NB4 (cell line): Measurements from ENCODE around the gene PLEKHD1.

Experiments used
- DNase-seq: peaks from one replicate; pipeline ENCODE4 v3.0.0; 2010; ENCODE audit warnings: low read depth
- H3K4me3 ChIP-seq: one replicate; pipeline ENCODE4 v1.5.1; 2011; ENCODE audit warnings: mild to moderate bottlenecking, low read depth, low read length, moderate library complexity
- MAX ChIP-seq: IDR thresholded peaks from 2 replicates; pipeline ENCODE4 v1.6.1; 2011; ENCODE audit warnings: low read depth, low read length
- MYC ChIP-seq: IDR thresholded peaks from 2 replicates; pipeline ENCODE4 v1.6.1; 2011; ENCODE audit warnings: low read depth, low read length
- POLR2A ChIP-seq: IDR thresholded peaks from 2 replicates; pipeline ENCODE4 v1.6.1; 2011; ENCODE audit warnings: mild to moderate bottlenecking; ENCODE audit not compliant: insufficient read length; ENCODE audit errors: extremely low read depth
- TF ChIP-seq, protein P1 (sequence below): IDR thresholded peaks from one replicate; pipeline ENCODE4 v1.5.1; 2012; ENCODE audit warnings: low read depth, low read length

The PLEKHD1 gene

DNA sequence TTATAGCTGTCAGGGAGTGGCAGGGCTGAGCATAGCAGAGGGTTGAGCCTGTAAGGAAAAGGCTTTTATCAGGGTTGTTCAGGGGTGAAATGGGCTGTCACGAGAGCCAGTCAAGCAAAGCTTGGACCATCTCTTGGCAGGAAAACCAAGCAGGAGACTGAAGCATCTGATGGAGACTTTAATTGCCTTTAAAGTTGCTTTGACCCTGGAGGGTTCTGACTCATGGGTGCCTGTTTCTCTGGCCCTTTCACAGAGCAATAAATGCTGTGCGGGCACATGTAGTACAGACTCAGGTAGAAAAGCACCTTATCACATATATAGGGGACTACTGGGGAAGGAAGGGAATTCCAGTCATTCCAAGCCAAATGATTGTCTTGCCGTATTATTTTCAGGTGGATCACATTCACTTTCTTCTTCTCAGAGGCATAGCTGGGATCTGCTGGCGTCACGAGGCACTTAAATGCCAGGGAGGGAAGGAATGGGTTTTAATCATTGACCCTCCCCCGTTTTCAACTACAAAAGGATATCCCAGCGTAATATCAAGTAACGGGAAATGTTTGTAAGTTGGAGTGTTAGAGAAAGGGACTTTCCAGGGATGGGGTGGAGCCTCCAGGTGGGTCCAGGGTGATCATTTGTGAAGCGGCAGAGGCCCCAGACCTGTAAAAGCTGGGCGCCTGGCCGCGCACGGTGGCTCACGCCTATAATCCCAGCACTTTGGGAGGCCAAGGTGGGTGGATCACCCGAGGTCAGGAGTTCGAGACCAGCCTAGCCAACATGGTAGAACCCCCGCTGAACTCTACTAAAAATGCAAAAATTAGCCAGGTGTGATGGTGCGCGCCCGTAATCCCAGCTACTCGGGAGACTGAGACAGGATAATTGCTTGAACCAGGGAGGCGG, 34.9 kb downstream of the PLEKHD1 start:
- no peak for DNase-seq
- TF ChIP-seq, protein P1, sequence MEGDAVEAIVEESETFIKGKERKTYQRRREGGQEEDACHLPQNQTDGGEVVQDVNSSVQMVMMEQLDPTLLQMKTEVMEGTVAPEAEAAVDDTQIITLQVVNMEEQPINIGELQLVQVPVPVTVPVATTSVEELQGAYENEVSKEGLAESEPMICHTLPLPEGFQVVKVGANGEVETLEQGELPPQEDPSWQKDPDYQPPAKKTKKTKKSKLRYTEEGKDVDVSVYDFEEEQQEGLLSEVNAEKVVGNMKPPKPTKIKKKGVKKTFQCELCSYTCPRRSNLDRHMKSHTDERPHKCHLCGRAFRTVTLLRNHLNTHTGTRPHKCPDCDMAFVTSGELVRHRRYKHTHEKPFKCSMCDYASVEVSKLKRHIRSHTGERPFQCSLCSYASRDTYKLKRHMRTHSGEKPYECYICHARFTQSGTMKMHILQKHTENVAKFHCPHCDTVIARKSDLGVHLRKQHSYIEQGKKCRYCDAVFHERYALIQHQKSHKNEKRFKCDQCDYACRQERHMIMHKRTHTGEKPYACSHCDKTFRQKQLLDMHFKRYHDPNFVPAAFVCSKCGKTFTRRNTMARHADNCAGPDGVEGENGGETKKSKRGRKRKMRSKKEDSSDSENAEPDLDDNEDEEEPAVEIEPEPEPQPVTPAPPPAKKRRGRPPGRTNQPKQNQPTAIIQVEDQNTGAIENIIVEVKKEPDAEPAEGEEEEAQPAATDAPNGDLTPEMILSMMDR = no peak
- TF ChIP-seq MYC (no peak), MAX (no peak), POLR2A (no peak)

DNA sequence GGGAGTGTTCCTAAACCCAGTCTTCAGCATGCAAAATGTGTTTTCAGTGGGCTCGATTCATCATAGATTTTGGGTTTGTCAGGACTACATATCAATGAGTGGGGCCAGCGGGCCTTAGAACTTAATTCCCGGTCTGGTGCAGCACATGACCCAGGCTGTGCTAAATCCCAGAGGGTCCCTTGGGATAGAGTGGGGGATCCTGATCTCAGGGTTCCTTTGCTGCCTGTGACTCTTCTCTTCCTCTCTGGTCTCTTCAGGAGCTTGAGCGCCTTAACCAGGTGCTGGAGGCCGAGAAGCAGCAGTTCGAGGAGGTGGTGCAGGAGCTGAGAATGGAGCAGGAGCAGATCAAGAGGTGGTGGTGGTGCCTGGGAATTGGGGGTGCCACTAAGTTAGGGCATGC, 37.5 kb downstream of the PLEKHD1 start:
- H3K4me3 ChIP-seq = no peak overlapping the region
- TF ChIP-seq MAX (no peak), POLR2A (no peak), MYC (no peak)
- TF ChIP-seq, protein P1 = no peak
- no peak for DNase-seq

More for the DNA sequence above, 34.9 kb downstream of the PLEKHD1 start:
- no peak overlapping the region for H3K4me3 ChIP-seq

GRCh38 chr14:69525896-69526295, 41.4 kb downstream of the PLEKHD1 start:
- TF ChIP-seq, protein P1 = no peak
- TF ChIP-seq MAX (no peak), MYC (no peak), POLR2A (no peak)
- DNase-seq = no peak
- H3K4me3 ChIP-seq = no peak overlapping the region

GRCh38 chr14:69527635-69528034, 43.1 kb downstream of the PLEKHD1 start:
- no peak for DNase-seq
- TF ChIP-seq MAX = no peak
- TF ChIP-seq, protein P1 = no peak
- TF ChIP-seq MYC = no peak
- no peak for TF ChIP-seq POLR2A
- H3K4me3 ChIP-seq = no peak overlapping the region

DNA sequence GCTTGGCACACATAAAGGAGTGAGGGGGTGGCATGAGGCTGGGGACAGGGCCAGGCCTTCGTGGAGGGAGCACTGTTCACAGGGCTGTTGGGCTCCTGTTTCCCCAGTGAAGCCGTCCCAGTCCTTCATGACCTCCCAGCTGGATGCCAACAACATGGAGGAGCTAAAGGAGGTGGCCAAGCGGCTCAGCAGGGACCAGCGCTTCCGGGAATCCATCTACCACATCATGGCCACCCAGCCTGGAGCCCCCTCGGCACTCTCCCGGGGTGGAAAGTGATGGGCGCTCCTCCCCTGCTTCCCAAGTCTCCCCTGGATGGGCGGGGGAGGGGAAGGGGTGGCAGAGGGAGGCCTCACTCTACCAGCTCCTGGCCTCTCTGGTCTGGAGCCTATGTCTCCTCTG, 43.6 kb downstream of the PLEKHD1 start:
- DNase-seq = no peak
- TF ChIP-seq MAX (no peak), MYC (no peak)
- no peak overlapping the region for H3K4me3 ChIP-seq

- DNase-seq = no peak
- TF ChIP-seq POLR2A (no peak), MAX (no peak), MYC (no peak)
- TF ChIP-seq, protein P1 = no peak
- H3K4me3 ChIP-seq = no peak overlapping the region
Measured at GRCh38 chr14:69528930-69529329, 44.4 kb downstream of the PLEKHD1 start.
